Measurements from ENCODE around the gene IFI27L1. TPM values are rescaled to one million over a fixed set of nuclear protein-coding genes. Genes with fewer than 3 reads are reported as not detected.

Gene IFI27L1
- total RNA-seq, 1 donor from 2014 or later, result 30.0 TPM

GRCh38 chr14:94041551-94042346, 39.4 kb upstream of the IFI27L1 start:
- TF ChIP-seq, protein P1, sequence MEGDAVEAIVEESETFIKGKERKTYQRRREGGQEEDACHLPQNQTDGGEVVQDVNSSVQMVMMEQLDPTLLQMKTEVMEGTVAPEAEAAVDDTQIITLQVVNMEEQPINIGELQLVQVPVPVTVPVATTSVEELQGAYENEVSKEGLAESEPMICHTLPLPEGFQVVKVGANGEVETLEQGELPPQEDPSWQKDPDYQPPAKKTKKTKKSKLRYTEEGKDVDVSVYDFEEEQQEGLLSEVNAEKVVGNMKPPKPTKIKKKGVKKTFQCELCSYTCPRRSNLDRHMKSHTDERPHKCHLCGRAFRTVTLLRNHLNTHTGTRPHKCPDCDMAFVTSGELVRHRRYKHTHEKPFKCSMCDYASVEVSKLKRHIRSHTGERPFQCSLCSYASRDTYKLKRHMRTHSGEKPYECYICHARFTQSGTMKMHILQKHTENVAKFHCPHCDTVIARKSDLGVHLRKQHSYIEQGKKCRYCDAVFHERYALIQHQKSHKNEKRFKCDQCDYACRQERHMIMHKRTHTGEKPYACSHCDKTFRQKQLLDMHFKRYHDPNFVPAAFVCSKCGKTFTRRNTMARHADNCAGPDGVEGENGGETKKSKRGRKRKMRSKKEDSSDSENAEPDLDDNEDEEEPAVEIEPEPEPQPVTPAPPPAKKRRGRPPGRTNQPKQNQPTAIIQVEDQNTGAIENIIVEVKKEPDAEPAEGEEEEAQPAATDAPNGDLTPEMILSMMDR (IDR thresholded peaks at IDR 0.05), result no peak
- DNase-seq (ENCODE audit: extremely low spot score, unreplicated experiment), result no peak
- Mint-ChIP-seq H3K4me3 (ENCODE audit: unreplicated experiment) (no peak overlapping the region), H3K27ac (ENCODE audit: unreplicated experiment) (no peak overlapping the region), H3K4me1 (ENCODE audit: unreplicated experiment) (no peaks in the 10 kb centered on the region), H3K27me3 (ENCODE audit: unreplicated experiment) (no peaks in the 10 kb centered on the region), H3K9me3 (ENCODE audit: unreplicated experiment) (no peaks in the 10 kb centered on the region), H3K36me3 (ENCODE audit: unreplicated experiment) (peaks cover 5% of the 10 kb centered on the region)

GRCh38 chr14:94042433-94043091, 38.5 kb upstream of the IFI27L1 start:
- H3K9me3 Mint-ChIP-seq (ENCODE audit: unreplicated experiment), result no peaks in the 10 kb centered on the region
- no peaks in the 10 kb centered on the region for H3K4me1 Mint-ChIP-seq (ENCODE audit: unreplicated experiment)
- H3K4me3 Mint-ChIP-seq (ENCODE audit: unreplicated experiment), result no peak overlapping the region
- H3K27ac Mint-ChIP-seq (ENCODE audit: unreplicated experiment), result no peak overlapping the region
- peaks cover 6% of the 10 kb centered on the region for H3K36me3 Mint-ChIP-seq (ENCODE audit: unreplicated experiment)
- no peak for DNase-seq (ENCODE audit: extremely low spot score, unreplicated experiment)
- no peaks in the 10 kb centered on the region for H3K27me3 Mint-ChIP-seq (ENCODE audit: unreplicated experiment)
- TF ChIP-seq, protein P1 (IDR thresholded peaks at IDR 0.05), result no peak

DNA sequence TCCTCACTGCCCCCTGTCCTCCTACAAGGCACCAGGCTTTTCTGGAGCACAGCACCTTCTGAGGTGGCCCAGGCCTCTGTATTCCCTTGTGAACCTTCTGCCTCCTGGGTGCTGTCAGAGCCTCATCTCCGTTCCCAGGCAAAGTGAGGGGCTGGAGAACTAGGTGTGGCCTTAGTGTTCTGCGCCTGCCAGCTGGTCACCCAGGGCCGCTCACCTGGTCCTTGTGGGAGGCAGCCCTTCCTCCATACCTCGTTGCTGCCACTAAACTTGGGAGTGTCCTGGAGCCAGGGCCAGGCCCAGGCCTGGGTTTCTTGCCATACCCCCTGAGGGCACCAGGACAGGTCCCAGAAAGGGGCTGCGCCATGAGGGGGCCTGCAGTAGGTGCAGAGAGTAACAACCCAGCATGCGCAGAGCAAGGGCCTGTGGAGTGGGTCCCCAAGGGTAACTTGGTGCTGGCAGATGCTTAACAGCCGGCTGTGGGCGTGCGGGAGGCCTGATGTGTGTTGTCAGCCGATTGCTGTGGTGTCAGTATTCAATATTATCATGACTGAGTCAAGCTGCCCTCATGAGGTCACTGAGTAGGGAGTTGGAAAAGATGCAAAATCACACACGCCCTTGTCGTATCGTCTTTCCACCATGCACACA, 37.9 kb upstream of the IFI27L1 start:
- no peak overlapping the region for H3K27ac Mint-ChIP-seq (ENCODE audit: unreplicated experiment)
- no peaks in the 10 kb centered on the region for H3K9me3 Mint-ChIP-seq (ENCODE audit: unreplicated experiment)
- no peak for DNase-seq (ENCODE audit: extremely low spot score, unreplicated experiment)
- TF ChIP-seq, protein P1 (IDR thresholded peaks at IDR 0.05), result no peak
- H3K27me3 Mint-ChIP-seq (ENCODE audit: unreplicated experiment), result no peaks in the 10 kb centered on the region
- H3K36me3 Mint-ChIP-seq (ENCODE audit: unreplicated experiment), result peaks cover 12% of the 10 kb centered on the region
- H3K4me1 Mint-ChIP-seq (ENCODE audit: unreplicated experiment), result no peaks in the 10 kb centered on the region
- no peak overlapping the region for H3K4me3 Mint-ChIP-seq (ENCODE audit: unreplicated experiment)

- Mint-ChIP-seq H3K36me3 (ENCODE audit: unreplicated experiment) (peaks cover 15% of the 10 kb centered on the region), H3K27me3 (ENCODE audit: unreplicated experiment) (no peaks in the 10 kb centered on the region), H3K27ac (ENCODE audit: unreplicated experiment) (no peak overlapping the region), H3K4me1 (ENCODE audit: unreplicated experiment) (no peaks in the 10 kb centered on the region), H3K4me3 (ENCODE audit: unreplicated experiment) (no peak overlapping the region), H3K9me3 (ENCODE audit: unreplicated experiment) (no peaks in the 10 kb centered on the region)
- TF ChIP-seq, protein P1 (IDR thresholded peaks at IDR 0.05), result no peak
- DNase-seq (ENCODE audit: extremely low spot score, unreplicated experiment), result no peak
Measured at GRCh38 chr14:94043756-94044475, 37.2 kb upstream of the IFI27L1 start.

Measured in osteocyte (in vitro differentiated cells).